Epithelial cell of proximal tubule (primary cell): ENCODE measurements around the gene GNB1. TPM values are rescaled to one million over a fixed set of nuclear protein-coding genes. Genes with fewer than 3 reads are reported as not detected.

Experiments used
- DNase-seq: peaks from one replicate; pipeline ENCODE4 v3.0.0-alpha.2; 2011; ENCODE audit warnings: low read depth
- H3K4me3 ChIP-seq: 2 replicates; pipeline ENCODE4 v1.5.1; 2011; ENCODE audit warnings: low read depth, mild to moderate bottlenecking, low read length
- CTCF ChIP-seq: conservative IDR thresholded peaks from 2 replicates; pipeline ENCODE4 v1.5.1; 2012; ENCODE audit warnings: low read depth, mild to moderate bottlenecking, low read length
- total RNA-seq: library from RNA; depleted of rRNA; stranded (reverse); fragments of >200 nt; gene quantifications from 2 replicates; pipeline ENCODE4 v1.2.3, GENCODE V29; 2015

Gene GNB1
- total RNA-seq, 1 donor from 2014 or later = 200 TPM

GRCh38 chr1:1847890-1848289 lies 43.0 kb downstream of the GNB1 start:
- H3K4me3 ChIP-seq = no peak overlapping the region
- TF ChIP-seq CTCF = no peak

GRCh38 chr1:1847061-1847850 lies 43.6 kb downstream of the GNB1 start:
- no peak for DNase-seq
- no peak overlapping the region for H3K4me3 ChIP-seq
- TF ChIP-seq CTCF = no peak

More at GRCh38 chr1:1847890-1848289, 43.0 kb downstream of the GNB1 start:
- no peak for DNase-seq

- no peak for TF ChIP-seq CTCF
- DNase-seq = no peak
- H3K4me3 ChIP-seq = no peak overlapping the region
Measured at GRCh38 chr1:1846386-1846918, 44.4 kb downstream of the GNB1 start.

- H3K4me3 ChIP-seq = no peak overlapping the region
- no peak for DNase-seq
- no peak for TF ChIP-seq CTCF
Measured at GRCh38 chr1:1842360-1843146, 48.3 kb downstream of the GNB1 start.

- H3K4me3 ChIP-seq = no peak overlapping the region
- peak; percentile 12 for TF ChIP-seq CTCF
- DNase-seq = no peak
Measured at GRCh38 chr1:1841575-1841995, 49.3 kb downstream of the GNB1 start.

- DNase-seq = no peak
- TF ChIP-seq CTCF = no peak
- H3K4me3 ChIP-seq = no peak overlapping the region
Measured at GRCh38 chr1:1839311-1839965, 51.4 kb downstream of the GNB1 start.
